ENCODE data around the gene ZPLD1. TPM values are rescaled to one million over a fixed set of nuclear protein-coding genes. Genes with fewer than 3 reads are reported as not detected.
A peak's percentile ranks its signal among the peaks of the same experiment; 100 is the strongest.

ZPLD1 gene
- total and polyA plus RNA-seq, 3 experiments from 2014 or later, result not detected

- Mint-ChIP-seq H3K9me3 (no peaks in the 10 kb centered on the region), H3K36me3 (no peaks in the 10 kb centered on the region)
These were observed 34.0 kb upstream of the ZPLD1 start for GRCh38 chr3:102400766-102401165.

GRCh38 chr3:102410616-102411015 lies 24.2 kb upstream of the ZPLD1 start:
- H3K9me3 ChIP-seq (ENCODE audit: low read length), result no peaks in the 10 kb centered on the region
- H3K27ac ChIP-seq (ENCODE audit: low read depth, low read length), result no peak overlapping the region
- no peak overlapping the region for H3K4me3 ChIP-seq (ENCODE audit: low read length)
- ChIA-PET CTCF (no interaction called here), POLR2A (no interaction called here)
- peaks cover 8 to 10% (median 9%) of the 10 kb centered on the region in 3 donors for H3K4me1 Mint-ChIP-seq
- DNase-seq, result no peak
- H3K4me1 ChIP-seq (ENCODE audit: insufficient read depth, low read length), result peaks cover 6% of the 10 kb centered on the region
- H3K36me3 Mint-ChIP-seq, result no peaks in the 10 kb centered on the region
- no peaks in the 10 kb centered on the region for H3K9me3 Mint-ChIP-seq
- no peaks in the 10 kb centered on the region for H3K27me3 ChIP-seq (ENCODE audit: insufficient read depth, low read length, poor library complexity, severe bottlenecking)
- peaks cover 0 to 2% of the 10 kb centered on the region in 2 donors for H3K27me3 Mint-ChIP-seq
- H3K27ac Mint-ChIP-seq, result no peak overlapping the region
- no peak overlapping the region for H3K4me3 Mint-ChIP-seq
- H3K36me3 ChIP-seq (ENCODE audit: insufficient read depth, low read length), result no peaks in the 10 kb centered on the region

More at GRCh38 chr3:102400766-102401165, 34.0 kb upstream of the ZPLD1 start:
- Histone ChIP-seq H3K27ac (ENCODE audit: low read depth, low read length) (no peak overlapping the region), H3K9me3 (ENCODE audit: low read length) (no peaks in the 10 kb centered on the region), H3K4me1 (ENCODE audit: insufficient read depth, low read length) (no peaks in the 10 kb centered on the region), H3K36me3 (ENCODE audit: insufficient read depth, low read length) (no peaks in the 10 kb centered on the region), H3K4me3 (ENCODE audit: low read length) (no peak overlapping the region), H3K27me3 (ENCODE audit: insufficient read depth, low read length, poor library complexity, severe bottlenecking) (no peaks in the 10 kb centered on the region)
- Mint-ChIP-seq H3K27me3 (peaks cover 2 to 35% of the 10 kb centered on the region in 2 donors), H3K27ac (no peak overlapping the region), H3K4me1 (no peaks in the 10 kb centered on the region), H3K4me3 (no peak overlapping the region)
- no peak for DNase-seq
- POLR2A ChIA-PET, result no interaction called here
- CTCF ChIA-PET, result no interaction called here

DNA sequence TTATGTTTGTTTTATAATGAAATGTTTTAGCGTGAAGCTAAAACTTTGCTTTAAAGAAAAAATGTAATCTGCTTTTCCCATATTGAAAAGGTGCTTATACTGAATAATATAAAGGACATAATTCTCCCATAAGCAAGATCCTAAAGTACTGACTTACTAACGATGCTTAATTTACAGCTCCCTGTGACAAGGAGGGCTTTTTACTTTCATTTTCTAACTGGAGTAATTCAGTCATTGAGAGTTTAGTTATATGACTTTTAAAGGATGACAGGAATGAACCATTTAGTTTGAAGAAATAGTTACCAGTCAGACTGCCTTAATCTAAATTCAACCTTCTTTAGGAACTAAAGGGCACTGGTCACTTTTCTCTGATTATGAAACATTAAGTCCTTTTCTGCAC lies 19.3 kb upstream of the ZPLD1 start:
- Histone ChIP-seq H3K36me3 (ENCODE audit: insufficient read depth, low read length) (no peaks in the 10 kb centered on the region), H3K27me3 (ENCODE audit: insufficient read depth, low read length, poor library complexity, severe bottlenecking) (no peaks in the 10 kb centered on the region), H3K9me3 (ENCODE audit: low read length) (no peaks in the 10 kb centered on the region), H3K4me1 (ENCODE audit: insufficient read depth, low read length) (peaks cover 6% of the 10 kb centered on the region), H3K4me3 (ENCODE audit: low read length) (no peak overlapping the region), H3K27ac (ENCODE audit: low read depth, low read length) (no peak overlapping the region)
- no peaks in the 10 kb centered on the region for H3K9me3 Mint-ChIP-seq
- H3K4me1 Mint-ChIP-seq, result peaks cover 9 to 15% (median 11%) of the 10 kb centered on the region in 3 donors
- DNase-seq, result no peak
- CTCF ChIA-PET, result no interaction called here
- peaks cover 0 to 2% of the 10 kb centered on the region in 2 donors for H3K27me3 Mint-ChIP-seq
- H3K4me3 Mint-ChIP-seq, result peak overlapping the region in 6 of 7 donors; percentile 3 to 65 (median 41)
- H3K36me3 Mint-ChIP-seq, result no peaks in the 10 kb centered on the region
- H3K27ac Mint-ChIP-seq, result peak overlapping the region in 3 of 8 donors; percentile 2 to 20 (median 7)
- POLR2A ChIA-PET, result no interaction called here

DNA sequence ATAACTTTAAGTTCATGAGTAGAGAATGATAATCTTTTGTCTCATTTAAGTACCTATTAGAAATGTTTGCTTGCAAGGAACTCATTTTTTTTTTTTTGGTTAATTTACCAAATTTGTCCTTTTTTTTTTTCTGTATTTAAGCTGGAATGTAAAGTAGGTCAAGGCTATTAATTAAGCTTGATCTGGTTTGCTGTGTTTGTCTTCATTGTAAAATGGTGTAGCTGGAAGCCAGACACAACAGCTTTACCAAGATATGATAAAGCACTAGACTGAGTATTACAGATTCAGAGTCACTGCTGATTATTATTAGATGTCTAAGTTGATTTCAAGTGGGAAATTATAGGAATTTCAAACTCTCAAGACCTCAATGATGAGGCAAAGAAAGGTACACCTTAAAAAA lies 15.0 kb upstream of the ZPLD1 start:
- Mint-ChIP-seq H3K36me3 (no peaks in the 10 kb centered on the region), H3K4me1 (peaks cover 7 to 14% (median 9%) of the 10 kb centered on the region in 3 donors), H3K27me3 (no peaks in the 10 kb centered on the region), H3K27ac (no peak overlapping the region), H3K4me3 (no peak overlapping the region), H3K9me3 (no peaks in the 10 kb centered on the region)
- no peak overlapping the region for H3K4me3 ChIP-seq (ENCODE audit: low read length)
- H3K4me1 ChIP-seq (ENCODE audit: insufficient read depth, low read length), result peaks cover 3% of the 10 kb centered on the region
- no peaks in the 10 kb centered on the region for H3K36me3 ChIP-seq (ENCODE audit: insufficient read depth, low read length)
- H3K27ac ChIP-seq (ENCODE audit: low read depth, low read length), result no peak overlapping the region
- H3K9me3 ChIP-seq (ENCODE audit: low read length), result no peaks in the 10 kb centered on the region
- DNase-seq, result no peak
- CTCF ChIA-PET, result no interaction called here
- no peaks in the 10 kb centered on the region for H3K27me3 ChIP-seq (ENCODE audit: insufficient read depth, low read length, poor library complexity, severe bottlenecking)
- POLR2A ChIA-PET, result no interaction called here

DNA sequence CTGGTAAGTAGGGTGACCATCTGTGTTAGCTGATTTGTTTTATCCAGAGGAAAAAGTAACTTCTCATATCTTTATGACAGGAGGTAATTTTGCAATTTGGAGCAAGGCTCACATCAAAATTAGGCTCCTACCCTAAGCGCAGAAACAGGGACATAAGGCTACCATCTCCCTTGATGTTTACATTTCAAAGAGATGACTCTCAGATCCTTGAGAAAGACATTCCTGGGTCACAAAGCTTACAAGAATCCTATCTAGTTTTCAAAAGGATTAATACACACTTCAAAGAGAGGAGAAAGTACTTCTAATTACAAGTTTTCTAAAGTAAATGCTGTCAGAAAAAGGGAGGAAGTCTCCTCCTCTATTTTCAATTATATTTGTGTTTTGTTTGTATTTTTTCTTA lies 7.0 kb downstream of the ZPLD1 start:
- Histone ChIP-seq H3K36me3 (ENCODE audit: insufficient read depth, low read length) (no peaks in the 10 kb centered on the region), H3K4me3 (ENCODE audit: low read length) (no peak overlapping the region), H3K27me3 (ENCODE audit: insufficient read depth, low read length, poor library complexity, severe bottlenecking) (no peaks in the 10 kb centered on the region), H3K4me1 (ENCODE audit: insufficient read depth, low read length) (no peaks in the 10 kb centered on the region), H3K27ac (ENCODE audit: low read depth, low read length) (no peak overlapping the region), H3K9me3 (ENCODE audit: low read length) (no peaks in the 10 kb centered on the region)
- ChIA-PET CTCF (no interaction called here), POLR2A (no interaction called here)
- H3K27me3 Mint-ChIP-seq, result peaks cover 0 to 19% of the 10 kb centered on the region in 2 donors
- DNase-seq, result no peak
- H3K4me1 Mint-ChIP-seq, result no peaks in the 10 kb centered on the region
- no peaks in the 10 kb centered on the region for H3K36me3 Mint-ChIP-seq
- H3K9me3 Mint-ChIP-seq, result no peaks in the 10 kb centered on the region
- H3K27ac Mint-ChIP-seq, result no peak overlapping the region
- no peak overlapping the region for H3K4me3 Mint-ChIP-seq

DNA sequence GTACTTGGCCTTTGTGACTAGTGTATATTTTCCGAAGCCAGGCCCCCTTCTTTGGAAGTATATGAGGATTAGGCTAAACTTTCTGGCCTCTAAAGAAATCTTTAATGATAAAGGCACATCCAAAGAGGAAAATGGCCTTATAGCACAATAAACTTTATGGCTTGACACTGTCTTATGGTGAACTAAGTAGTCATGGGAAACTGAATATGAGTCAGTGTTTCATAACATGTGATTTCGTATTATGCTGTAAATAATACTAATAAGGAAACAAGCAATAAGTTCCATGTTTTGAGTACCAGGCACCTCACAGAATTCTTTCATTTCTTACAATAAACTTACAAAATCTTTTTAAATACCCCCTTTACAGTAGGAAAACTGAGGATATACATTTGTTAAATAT lies 8.2 kb downstream of the ZPLD1 start:
- no peak for DNase-seq
- ChIA-PET POLR2A (no interaction called here), CTCF (no interaction called here)
- H3K36me3 Mint-ChIP-seq, result no peaks in the 10 kb centered on the region
- no peaks in the 10 kb centered on the region for H3K4me1 Mint-ChIP-seq
- peaks cover 0 to 11% of the 10 kb centered on the region in 2 donors for H3K27me3 Mint-ChIP-seq
- no peak overlapping the region for H3K27ac Mint-ChIP-seq
- no peaks in the 10 kb centered on the region for H3K9me3 ChIP-seq (ENCODE audit: low read length)
- H3K4me1 ChIP-seq (ENCODE audit: insufficient read depth, low read length), result no peaks in the 10 kb centered on the region
- H3K4me3 Mint-ChIP-seq, result no peak overlapping the region
- no peak overlapping the region for H3K27ac ChIP-seq (ENCODE audit: low read depth, low read length)
- no peak overlapping the region for H3K4me3 ChIP-seq (ENCODE audit: low read length)
- H3K9me3 Mint-ChIP-seq, result no peaks in the 10 kb centered on the region
- H3K36me3 ChIP-seq (ENCODE audit: insufficient read depth, low read length), result no peaks in the 10 kb centered on the region
- no peaks in the 10 kb centered on the region for H3K27me3 ChIP-seq (ENCODE audit: insufficient read depth, low read length, poor library complexity, severe bottlenecking)

DNA sequence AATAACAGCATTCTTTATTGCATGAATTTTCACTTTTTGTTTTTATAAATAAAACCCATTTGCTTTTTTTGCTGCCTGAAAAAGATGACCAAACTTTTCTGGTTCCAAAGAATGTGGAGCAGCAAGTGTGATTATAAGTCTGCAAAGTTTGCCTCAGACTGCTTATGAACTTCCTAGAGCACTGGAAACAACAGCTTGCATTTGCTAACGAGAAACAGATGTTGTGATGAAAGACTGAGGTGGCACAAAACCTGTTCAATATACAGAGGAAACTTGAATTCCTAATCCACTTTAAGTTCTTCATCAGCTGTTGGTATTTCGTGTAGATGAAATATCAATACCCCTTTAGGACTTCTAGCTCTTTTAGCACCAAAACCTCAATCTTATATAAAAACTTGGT lies 9.3 kb downstream of the ZPLD1 start:
- no peak for DNase-seq
- Mint-ChIP-seq H3K4me1 (no peaks in the 10 kb centered on the region), H3K27ac (no peak overlapping the region), H3K36me3 (no peaks in the 10 kb centered on the region), H3K27me3 (peaks cover 0 to 6% of the 10 kb centered on the region in 2 donors), H3K9me3 (no peaks in the 10 kb centered on the region), H3K4me3 (no peak overlapping the region)
- Histone ChIP-seq H3K4me1 (ENCODE audit: insufficient read depth, low read length) (no peaks in the 10 kb centered on the region), H3K4me3 (ENCODE audit: low read length) (no peak overlapping the region), H3K27ac (ENCODE audit: low read depth, low read length) (no peak overlapping the region), H3K27me3 (ENCODE audit: insufficient read depth, low read length, poor library complexity, severe bottlenecking) (no peaks in the 10 kb centered on the region), H3K36me3 (ENCODE audit: insufficient read depth, low read length) (no peaks in the 10 kb centered on the region), H3K9me3 (ENCODE audit: low read length) (no peaks in the 10 kb centered on the region)
- ChIA-PET CTCF (no interaction called here), POLR2A (no interaction called here)

DNA sequence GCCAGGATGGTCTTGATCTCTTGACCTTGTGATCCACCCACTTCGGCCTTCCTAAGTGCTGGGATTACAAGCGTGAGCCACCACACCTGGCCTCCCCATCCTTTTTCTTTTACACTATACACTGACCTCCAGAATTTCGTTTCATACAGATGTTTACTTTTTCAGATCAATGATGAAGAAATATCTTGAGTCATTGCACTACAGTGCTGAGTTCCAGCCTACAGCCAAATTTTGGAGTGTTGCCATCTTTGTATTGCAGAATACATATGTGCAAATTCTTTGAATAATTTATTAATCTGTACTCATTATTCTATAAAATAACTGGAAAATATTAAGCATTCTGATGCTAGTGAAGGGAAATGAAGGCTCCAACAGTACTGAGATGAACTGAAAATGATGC lies 12.5 kb downstream of the ZPLD1 start:
- Histone ChIP-seq H3K9me3 (ENCODE audit: low read length) (no peaks in the 10 kb centered on the region), H3K4me1 (ENCODE audit: insufficient read depth, low read length) (no peaks in the 10 kb centered on the region), H3K36me3 (ENCODE audit: insufficient read depth, low read length) (no peaks in the 10 kb centered on the region), H3K27ac (ENCODE audit: low read depth, low read length) (no peak overlapping the region), H3K4me3 (ENCODE audit: low read length) (no peak overlapping the region), H3K27me3 (ENCODE audit: insufficient read depth, low read length, poor library complexity, severe bottlenecking) (no peaks in the 10 kb centered on the region)
- no peak overlapping the region for H3K27ac Mint-ChIP-seq
- ChIA-PET POLR2A (no interaction called here), CTCF (no interaction called here)
- no peaks in the 10 kb centered on the region for H3K36me3 Mint-ChIP-seq
- no peaks in the 10 kb centered on the region for H3K4me1 Mint-ChIP-seq
- DNase-seq, result no peak
- no peaks in the 10 kb centered on the region for H3K9me3 Mint-ChIP-seq
- no peak overlapping the region for H3K4me3 Mint-ChIP-seq
- peaks cover 0 to 3% of the 10 kb centered on the region in 2 donors for H3K27me3 Mint-ChIP-seq

- H3K27me3 Mint-ChIP-seq, result peaks cover 0 to 3% of the 10 kb centered on the region in 2 donors
These were observed 14.5 kb downstream of the ZPLD1 start for GRCh38 chr3:102449341-102449740.

More at GRCh38 chr3:102449341-102449740, 14.5 kb downstream of the ZPLD1 start:
- Histone ChIP-seq H3K4me1 (ENCODE audit: insufficient read depth, low read length) (no peaks in the 10 kb centered on the region), H3K27ac (ENCODE audit: low read depth, low read length) (no peak overlapping the region), H3K27me3 (ENCODE audit: insufficient read depth, low read length, poor library complexity, severe bottlenecking) (no peaks in the 10 kb centered on the region), H3K36me3 (ENCODE audit: insufficient read depth, low read length) (no peaks in the 10 kb centered on the region), H3K4me3 (ENCODE audit: low read length) (no peak overlapping the region), H3K9me3 (ENCODE audit: low read length) (no peaks in the 10 kb centered on the region)
- Mint-ChIP-seq H3K27ac (no peak overlapping the region), H3K4me3 (no peak overlapping the region), H3K4me1 (no peaks in the 10 kb centered on the region), H3K9me3 (no peaks in the 10 kb centered on the region), H3K36me3 (no peaks in the 10 kb centered on the region)
- POLR2A ChIA-PET, result no interaction called here
- CTCF ChIA-PET, result no interaction called here
- DNase-seq, result no peak
